Measurements from ENCODE around the gene REEP3. TPM values are rescaled to one million over a fixed set of nuclear protein-coding genes. Genes with fewer than 3 reads are reported as not detected.
"Not testable (repeated sequence)": the region's sequence is repeated elsewhere in the genome, so short reads cannot be mapped to it uniquely, and the experiment has no call there.

The REEP3 gene
- total and polyA plus RNA-seq, 7 donors, result 6.5 to 18.4 (median 16.1) TPM

DNA sequence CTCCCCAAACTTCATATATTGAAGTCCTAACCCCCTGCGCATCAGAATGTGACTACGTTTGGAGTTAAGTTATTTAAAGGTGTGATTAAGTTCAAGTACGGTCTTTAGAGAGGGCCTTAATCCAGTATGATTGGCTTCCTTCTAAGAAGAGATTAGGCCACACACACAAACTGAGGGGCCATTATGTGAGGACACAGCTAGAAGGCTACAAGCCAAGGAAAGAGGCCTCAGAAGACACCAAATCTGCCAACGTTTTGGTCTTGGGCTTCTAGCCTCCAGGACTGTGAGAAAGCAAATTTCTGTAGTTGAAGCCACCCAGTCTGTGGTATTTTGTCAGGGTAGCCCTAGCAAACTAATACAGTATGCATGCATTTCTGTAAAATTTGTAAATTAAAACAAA, 41.7 kb downstream of the REEP3 start:
- ATAC-seq, result no peak
- WGBS, 3 donors, result 63 to 82% (median 64%) methylated on average over 4 of the region's 4 CpGs
- Histone ChIP-seq H3K36me3 (ENCODE audit: insufficient read depth in 1 of 2, low read depth in 1 of 2) (peaks cover 0 to 15% of the 10 kb centered on the region in 2 donors), H3K4me1 (no peaks in the 10 kb centered on the region), H3K9me3 (no peaks in the 10 kb centered on the region), H3K4me3 (no peak overlapping the region), H3K27me3 (ENCODE audit: insufficient read depth in 3 of 3, low read length in 2 of 3) (no peaks in the 10 kb centered on the region), H3K27ac (no peak overlapping the region)
- TF ChIP-seq, protein P1, sequence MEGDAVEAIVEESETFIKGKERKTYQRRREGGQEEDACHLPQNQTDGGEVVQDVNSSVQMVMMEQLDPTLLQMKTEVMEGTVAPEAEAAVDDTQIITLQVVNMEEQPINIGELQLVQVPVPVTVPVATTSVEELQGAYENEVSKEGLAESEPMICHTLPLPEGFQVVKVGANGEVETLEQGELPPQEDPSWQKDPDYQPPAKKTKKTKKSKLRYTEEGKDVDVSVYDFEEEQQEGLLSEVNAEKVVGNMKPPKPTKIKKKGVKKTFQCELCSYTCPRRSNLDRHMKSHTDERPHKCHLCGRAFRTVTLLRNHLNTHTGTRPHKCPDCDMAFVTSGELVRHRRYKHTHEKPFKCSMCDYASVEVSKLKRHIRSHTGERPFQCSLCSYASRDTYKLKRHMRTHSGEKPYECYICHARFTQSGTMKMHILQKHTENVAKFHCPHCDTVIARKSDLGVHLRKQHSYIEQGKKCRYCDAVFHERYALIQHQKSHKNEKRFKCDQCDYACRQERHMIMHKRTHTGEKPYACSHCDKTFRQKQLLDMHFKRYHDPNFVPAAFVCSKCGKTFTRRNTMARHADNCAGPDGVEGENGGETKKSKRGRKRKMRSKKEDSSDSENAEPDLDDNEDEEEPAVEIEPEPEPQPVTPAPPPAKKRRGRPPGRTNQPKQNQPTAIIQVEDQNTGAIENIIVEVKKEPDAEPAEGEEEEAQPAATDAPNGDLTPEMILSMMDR (IDR thresholded peaks at IDR 0.05), result no peak
- intact Hi-C loops (cut with DNase I), result no loop called here
- DNase-seq, result no peak

DNA sequence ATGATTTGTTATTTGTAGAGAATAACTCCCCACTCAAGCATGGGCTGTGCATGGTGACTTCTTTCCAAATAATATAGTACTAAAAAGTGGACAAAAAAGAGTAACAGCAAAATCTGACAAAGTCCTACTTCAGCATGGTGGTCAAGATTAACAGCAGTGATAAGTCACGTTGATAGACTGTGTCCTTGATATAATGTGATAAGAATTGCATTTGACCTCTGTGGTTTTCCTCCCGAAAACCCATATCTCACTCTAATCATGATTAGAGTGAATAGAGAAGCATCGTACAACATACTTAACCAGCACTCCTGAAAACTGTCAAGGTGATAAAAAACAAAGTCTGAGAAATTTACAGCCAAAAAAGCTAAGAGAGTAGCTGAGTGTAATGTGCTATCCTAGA, 42.4 kb downstream of the REEP3 start:
- Histone ChIP-seq H3K36me3 (ENCODE audit: insufficient read depth in 1 of 2, low read depth in 1 of 2) (peaks cover 0 to 21% of the 10 kb centered on the region in 2 donors), H3K27ac (no peak overlapping the region), H3K27me3 (ENCODE audit: insufficient read depth in 3 of 3, low read length in 2 of 3) (no peaks in the 10 kb centered on the region), H3K4me1 (no peaks in the 10 kb centered on the region), H3K4me3 (no peak overlapping the region), H3K9me3 (no peaks in the 10 kb centered on the region)
- intact Hi-C loops (cut with DNase I), result no loop called here
- 77 to 87% (median 82%) methylated on average over 3 of the region's 3 CpGs for WGBS, 3 donors
- DNase-seq (no peak), ATAC-seq (no peak)
- TF ChIP-seq, protein P1 (IDR thresholded peaks at IDR 0.05), result no peak

DNA sequence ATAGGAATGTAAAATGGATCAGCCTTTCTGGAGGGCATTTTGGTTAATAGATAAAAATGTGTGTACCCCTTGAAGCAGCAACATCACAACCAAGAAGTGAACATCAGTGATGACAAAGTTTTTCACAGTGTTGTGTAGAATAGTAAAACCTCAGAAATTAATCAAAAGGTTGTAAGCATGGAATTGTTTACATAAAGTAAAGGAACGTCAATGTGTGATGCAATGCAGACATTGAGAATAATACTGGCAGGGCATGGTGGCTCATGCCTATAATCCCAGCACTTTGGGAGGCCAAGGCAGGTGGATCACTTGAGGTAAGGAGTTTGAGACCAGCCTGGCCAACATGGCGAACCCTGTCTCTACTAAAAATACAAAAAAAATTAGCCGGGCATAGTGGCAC, 43.5 kb downstream of the REEP3 start:
- WGBS, 3 donors, result 91 to 94% (median 93%) methylated on average over 3 of the region's 3 CpGs

DNA sequence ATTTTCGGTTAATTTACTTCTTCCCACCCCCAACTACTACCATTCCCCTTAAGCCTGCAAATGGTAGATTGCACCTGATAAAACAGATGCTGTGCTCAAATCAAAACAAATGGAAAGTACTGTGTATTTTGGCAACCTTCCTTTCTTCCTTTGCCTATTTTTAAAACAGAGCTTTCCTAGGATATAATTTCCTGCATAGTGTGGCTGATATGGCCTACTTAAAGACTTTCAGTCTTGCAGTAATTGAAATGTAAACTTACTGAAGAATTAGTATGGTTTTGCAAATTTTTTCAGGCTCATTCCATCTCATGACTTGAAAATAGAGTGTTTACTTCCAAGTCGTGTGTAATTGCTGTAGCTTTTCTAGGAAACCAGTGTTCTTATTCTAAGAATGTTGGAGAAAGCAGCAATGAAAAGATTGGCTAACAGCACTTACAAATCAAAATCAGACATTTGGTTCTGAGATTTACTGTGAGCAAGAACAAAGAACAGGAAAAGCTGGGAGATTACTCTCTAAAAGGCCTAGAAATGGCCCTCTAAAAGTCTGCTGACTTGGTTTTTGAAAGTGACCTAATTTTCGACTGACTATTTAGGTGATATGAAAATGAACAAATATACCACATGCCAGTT, 52.0 kb downstream of the REEP3 start:
- Histone ChIP-seq H3K27me3 (ENCODE audit: insufficient read depth in 3 of 3, low read length in 2 of 3) (no peaks in the 10 kb centered on the region), H3K4me3 (peak overlapping the region; percentile 20), H3K36me3 (ENCODE audit: insufficient read depth in 1 of 2, low read depth in 1 of 2) (peaks cover 0 to 20% of the 10 kb centered on the region in 2 donors), H3K9me3 (no peaks in the 10 kb centered on the region), H3K4me1 (peaks cover 40% of the 10 kb centered on the region), H3K27ac (peak overlapping the region; percentile 53)
- TF ChIP-seq, protein P1 (IDR thresholded peaks at IDR 0.05), result no peak
- intact Hi-C loops (cut with DNase I), result loop anchor here in 1 of 2 donors (5.0 kb wide), 2 partner anchors 34 to 51 kb away; partner anchors contain the start of gene REEP3
- ATAC-seq (peak in 1 of 4 donors; percentile 43), DNase-seq (no peak)
- WGBS, 3 donors, result 4 to 7% (median 6%) methylated on average over 3 of the region's 3 CpGs

More for the DNA sequence above, 43.5 kb downstream of the REEP3 start:
- H3K4me1 ChIP-seq; H3K4me3 ChIP-seq; H3K27ac ChIP-seq; intact Hi-C loops (cut with DNase I); H3K9me3 ChIP-seq; ATAC-seq; H3K27me3 ChIP-seq (ENCODE audit: insufficient read depth in 3 of 3, low read length in 2 of 3); DNase-seq: not testable (repeated sequence)
- peaks cover 0 to 31% of the 10 kb centered on the region in 2 donors for H3K36me3 ChIP-seq (ENCODE audit: insufficient read depth in 1 of 2, low read depth in 1 of 2)

DNA sequence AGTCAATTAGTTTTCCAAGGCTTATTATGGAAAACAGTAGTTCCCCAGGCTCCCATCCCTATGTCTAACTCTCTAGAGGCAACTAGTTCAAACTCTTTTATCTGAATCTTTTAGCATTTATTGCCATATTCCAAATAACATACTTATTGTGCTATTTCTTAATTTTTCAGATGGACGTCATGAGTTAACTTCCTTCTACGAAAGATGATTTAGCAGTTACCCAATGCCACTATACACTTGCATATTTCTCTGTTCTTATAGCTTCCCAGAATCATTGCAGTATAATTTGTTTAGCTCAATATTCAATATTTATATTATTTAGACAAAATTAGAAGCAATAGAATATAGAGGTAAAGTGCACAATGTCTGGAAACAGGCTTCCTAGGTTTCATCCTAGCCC, 52.8 kb downstream of the REEP3 start:
- DNase-seq (no peak), ATAC-seq (no peak)
- Histone ChIP-seq H3K27ac (peak overlapping the region; percentile 53), H3K4me3 (no peak overlapping the region), H3K27me3 (ENCODE audit: insufficient read depth in 3 of 3, low read length in 2 of 3) (no peaks in the 10 kb centered on the region), H3K9me3 (no peaks in the 10 kb centered on the region), H3K4me1 (peaks cover 40% of the 10 kb centered on the region), H3K36me3 (ENCODE audit: insufficient read depth in 1 of 2, low read depth in 1 of 2) (peaks cover 0 to 13% of the 10 kb centered on the region in 2 donors)
- WGBS, 3 donors, result 41 to 54% (median 48%) methylated on average over 2 of the region's 2 CpGs
- TF ChIP-seq, protein P1 (IDR thresholded peaks at IDR 0.05), result no peak
- intact Hi-C loops (cut with DNase I), result loop anchor here in 1 of 2 donors (5.0 kb wide), 2 partner anchors 33 to 52 kb away; partner anchors contain the start of gene REEP3

Data from psoas muscle (tissue), 8 donors.